ACC112 (cell line): Measurements from ENCODE around the gene SLC6A19.

Experiments
- H2AFZ ChIP-seq: fragments of 200-600 bp; sonication (generic); one replicate; pipeline ENCODE4 v1.6.0; 2017; ENCODE audit warnings: antibody characterized with exemption, low read length; ENCODE audit not compliant: unreplicated experiment
- H3K27ac ChIP-seq: fragments of 200-600 bp; sonication (generic); 2 replicates; pipeline ENCODE4 v1.5.1; 2014; ENCODE audit warnings: low read depth, mild to moderate bottlenecking, antibody characterized with exemption, low read length, moderate library complexity
- H3K27me3 ChIP-seq: fragments of 200-600 bp; sonication (generic); 2 replicates; pipeline ENCODE4 v1.6.1; 2014; ENCODE audit warnings: mild to moderate bottlenecking, antibody characterized with exemption, low read length, moderate library complexity, mixed read lengths; ENCODE audit not compliant: insufficient read depth
- H3K36me3 ChIP-seq: fragments of 200-600 bp; sonication (generic); 2 replicates; pipeline ENCODE4 v1.6.1; 2016; ENCODE audit warnings: mild to moderate bottlenecking, antibody characterized with exemption, low read length, moderate library complexity, mixed read lengths; ENCODE audit not compliant: insufficient read depth
- H3K4me1 ChIP-seq: fragments of 200-600 bp; sonication (generic); one replicate; pipeline ENCODE4 v1.6.1; 2016; ENCODE audit warnings: low read length, mixed read lengths; ENCODE audit not compliant: insufficient read depth, unreplicated experiment, control insufficient read depth
- H3K4me3 ChIP-seq: fragments of 200-600 bp; sonication (generic); 2 replicates; pipeline ENCODE4 v1.5.1; 2014; ENCODE audit warnings: mild to moderate bottlenecking, low read depth, low read length
- H3K79me2 ChIP-seq: fragments of 200-600 bp; sonication (generic); one replicate; pipeline ENCODE4 v1.6.0; 2016; ENCODE audit warnings: low read length; ENCODE audit not compliant: control insufficient read depth, unreplicated experiment, insufficient read depth

Gene SLC6A19

GRCh38 chr5:1204693-1205242 is 3.4 kb downstream of the SLC6A19 start:
- no peak overlapping the region for H3K4me3 ChIP-seq
- H3K27me3 ChIP-seq = peaks cover 66% of the 10 kb centered on the region
- no peaks in the 10 kb centered on the region for H3K4me1 ChIP-seq
- no peaks in the 10 kb centered on the region for H3K36me3 ChIP-seq
- no peak overlapping the region for H3K27ac ChIP-seq
- no peak overlapping the region for H2AFZ ChIP-seq
- no peaks in the 10 kb centered on the region for H3K79me2 ChIP-seq

- H3K4me3 ChIP-seq = no peak overlapping the region
- peaks cover 60% of the 10 kb centered on the region for H3K27me3 ChIP-seq
- H3K79me2 ChIP-seq = no peaks in the 10 kb centered on the region
- no peak overlapping the region for H2AFZ ChIP-seq
- no peak overlapping the region for H3K27ac ChIP-seq
- no peaks in the 10 kb centered on the region for H3K4me1 ChIP-seq
- H3K36me3 ChIP-seq = no peaks in the 10 kb centered on the region
These were observed 4.1 kb downstream of the SLC6A19 start for GRCh38 chr5:1205255-1206180.

- Histone ChIP-seq H3K4me1 (no peaks in the 10 kb centered on the region), H3K79me2 (no peaks in the 10 kb centered on the region), H2AFZ (no peak overlapping the region), H3K4me3 (no peak overlapping the region), H3K27ac (no peak overlapping the region), H3K27me3 (peaks cover 57% of the 10 kb centered on the region), H3K36me3 (no peaks in the 10 kb centered on the region)
These were observed 5.4 kb downstream of the SLC6A19 start for GRCh38 chr5:1206521-1207412.

- Histone ChIP-seq H3K4me3 (no peak overlapping the region), H3K4me1 (no peaks in the 10 kb centered on the region), H3K36me3 (no peaks in the 10 kb centered on the region), H3K27me3 (peaks cover 49% of the 10 kb centered on the region), H2AFZ (no peak overlapping the region), H3K79me2 (no peaks in the 10 kb centered on the region), H3K27ac (no peak overlapping the region)
These were observed 6.2 kb downstream of the SLC6A19 start for GRCh38 chr5:1207555-1207954.

GRCh38 chr5:1208221-1208742 is 6.9 kb downstream of the SLC6A19 start:
- Histone ChIP-seq H3K36me3 (no peaks in the 10 kb centered on the region), H3K27ac (no peak overlapping the region), H3K4me3 (no peak overlapping the region), H3K79me2 (no peaks in the 10 kb centered on the region), H3K27me3 (peaks cover 47% of the 10 kb centered on the region), H2AFZ (no peak overlapping the region), H3K4me1 (no peaks in the 10 kb centered on the region)

GRCh38 chr5:1208743-1209488 is 7.5 kb downstream of the SLC6A19 start:
- Histone ChIP-seq H3K36me3 (no peaks in the 10 kb centered on the region), H2AFZ (no peak overlapping the region), H3K4me3 (no peak overlapping the region), H3K27me3 (peaks cover 44% of the 10 kb centered on the region), H3K4me1 (no peaks in the 10 kb centered on the region), H3K27ac (no peak overlapping the region), H3K79me2 (no peaks in the 10 kb centered on the region)

- no peak overlapping the region for H3K27ac ChIP-seq
- peaks cover 38% of the 10 kb centered on the region for H3K27me3 ChIP-seq
- H3K4me3 ChIP-seq = no peak overlapping the region
- H3K36me3 ChIP-seq = no peaks in the 10 kb centered on the region
- H3K4me1 ChIP-seq = no peaks in the 10 kb centered on the region
- no peak overlapping the region for H2AFZ ChIP-seq
- H3K79me2 ChIP-seq = no peaks in the 10 kb centered on the region
These were observed 8.1 kb downstream of the SLC6A19 start for GRCh38 chr5:1209489-1209852.

GRCh38 chr5:1209896-1210776 is 8.7 kb downstream of the SLC6A19 start:
- H3K36me3 ChIP-seq = no peaks in the 10 kb centered on the region
- H3K4me3 ChIP-seq = no peak overlapping the region
- H3K4me1 ChIP-seq = no peaks in the 10 kb centered on the region
- no peak overlapping the region for H2AFZ ChIP-seq
- no peaks in the 10 kb centered on the region for H3K79me2 ChIP-seq
- H3K27me3 ChIP-seq = peaks cover 32% of the 10 kb centered on the region
- H3K27ac ChIP-seq = no peak overlapping the region

GRCh38 chr5:1210832-1211251 is 9.4 kb downstream of the SLC6A19 start:
- Histone ChIP-seq H3K36me3 (no peaks in the 10 kb centered on the region), H3K27ac (no peak overlapping the region), H3K27me3 (peaks cover 25% of the 10 kb centered on the region), H3K4me1 (no peaks in the 10 kb centered on the region), H3K79me2 (no peaks in the 10 kb centered on the region), H2AFZ (no peak overlapping the region), H3K4me3 (no peak overlapping the region)
